ENCODE results near the gene LEF1.

- TF ChIP-seq CTCF (IDR thresholded peaks at IDR 0.05; ENCODE audit: insufficient read depth, low read depth, low read length) = peak; percentile 54
- no peak for TF ChIP-seq EZH2 (IDR thresholded peaks at IDR 0.05; ENCODE audit: insufficient read depth, low read length)
Measured at GRCh38 chr4:108030332-108030731, 138.4 kb downstream of the LEF1 start.
